RKO (cell line): ENCODE measurements around the gene C5orf58.

Source experiments
- DNase-seq: peaks from one replicate; pipeline ENCODE4 v3.0.0-alpha.2; 2016; ENCODE audit warnings: low spot score

Gene C5orf58

GRCh38 chr5:170283296-170283695 is 50.5 kb downstream of the C5orf58 start:
- no peak for DNase-seq

GRCh38 chr5:170284231-170284630 is 51.4 kb downstream of the C5orf58 start:
- no peak for DNase-seq

- DNase-seq: no peak
These were observed 52.4 kb downstream of the C5orf58 start for GRCh38 chr5:170285181-170285580.

GRCh38 chr5:170286386-170286925 is 53.7 kb downstream of the C5orf58 start:
- no peak for DNase-seq

GRCh38 chr5:170287532-170287931 is 54.7 kb downstream of the C5orf58 start:
- no peak for DNase-seq

GRCh38 chr5:170288151-170288550 is 55.4 kb downstream of the C5orf58 start:
- no peak for DNase-seq

GRCh38 chr5:170288551-170288950 is 55.8 kb downstream of the C5orf58 start:
- DNase-seq: no peak

- DNase-seq: no peak
These were observed 56.3 kb downstream of the C5orf58 start for GRCh38 chr5:170289121-170289520.

- DNase-seq: no peak
These were observed 57.0 kb downstream of the C5orf58 start for GRCh38 chr5:170289764-170290163.

GRCh38 chr5:170290498-170290897 is 57.7 kb downstream of the C5orf58 start:
- DNase-seq: no peak

GRCh38 chr5:170292179-170293104 is 59.7 kb downstream of the C5orf58 start:
- DNase-seq: no peak

- DNase-seq: no peak
These were observed 60.5 kb downstream of the C5orf58 start for GRCh38 chr5:170293273-170293672.

- no peak for DNase-seq
These were observed 61.3 kb downstream of the C5orf58 start for GRCh38 chr5:170294057-170294456.

- DNase-seq: no peak
These were observed 61.8 kb downstream of the C5orf58 start for GRCh38 chr5:170294556-170294955.
